HG02884 (cell line): ENCODE measurements around the gene HBEGF.
"Not testable (repeated sequence)": the region's sequence is repeated elsewhere in the genome, so short reads cannot be mapped to it uniquely, and the experiment has no call there.

Source experiments
- ATAC-seq: cut with Tn5 transposase; IDR thresholded peaks from one replicate; pipeline ENCODE4 v1.9.1; 2021; ENCODE audit warnings: mild to moderate bottlenecking, moderate library complexity; ENCODE audit not compliant: unreplicated experiment

Gene HBEGF

DNA sequence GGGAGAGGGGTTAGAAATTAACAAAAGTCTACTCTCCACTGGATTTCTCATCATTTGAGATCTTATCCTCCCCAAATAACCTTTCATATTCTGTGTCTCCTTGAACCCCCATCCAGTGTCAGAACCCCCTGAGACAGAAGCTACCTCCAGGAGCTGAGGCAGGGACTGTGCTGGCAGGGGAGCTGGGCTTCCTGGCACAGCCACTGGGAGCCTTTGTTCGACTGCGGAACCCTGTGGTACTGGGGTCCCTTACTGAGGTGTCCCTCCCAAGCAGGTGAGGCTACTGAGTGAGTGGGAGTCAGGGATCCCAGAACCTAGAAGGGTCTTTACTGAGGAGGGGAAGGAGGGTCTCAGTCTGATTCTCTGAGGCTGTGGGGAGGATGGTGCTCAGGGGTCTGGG is 15.5 kb upstream of the HBEGF start:
- ATAC-seq = no peak

DNA sequence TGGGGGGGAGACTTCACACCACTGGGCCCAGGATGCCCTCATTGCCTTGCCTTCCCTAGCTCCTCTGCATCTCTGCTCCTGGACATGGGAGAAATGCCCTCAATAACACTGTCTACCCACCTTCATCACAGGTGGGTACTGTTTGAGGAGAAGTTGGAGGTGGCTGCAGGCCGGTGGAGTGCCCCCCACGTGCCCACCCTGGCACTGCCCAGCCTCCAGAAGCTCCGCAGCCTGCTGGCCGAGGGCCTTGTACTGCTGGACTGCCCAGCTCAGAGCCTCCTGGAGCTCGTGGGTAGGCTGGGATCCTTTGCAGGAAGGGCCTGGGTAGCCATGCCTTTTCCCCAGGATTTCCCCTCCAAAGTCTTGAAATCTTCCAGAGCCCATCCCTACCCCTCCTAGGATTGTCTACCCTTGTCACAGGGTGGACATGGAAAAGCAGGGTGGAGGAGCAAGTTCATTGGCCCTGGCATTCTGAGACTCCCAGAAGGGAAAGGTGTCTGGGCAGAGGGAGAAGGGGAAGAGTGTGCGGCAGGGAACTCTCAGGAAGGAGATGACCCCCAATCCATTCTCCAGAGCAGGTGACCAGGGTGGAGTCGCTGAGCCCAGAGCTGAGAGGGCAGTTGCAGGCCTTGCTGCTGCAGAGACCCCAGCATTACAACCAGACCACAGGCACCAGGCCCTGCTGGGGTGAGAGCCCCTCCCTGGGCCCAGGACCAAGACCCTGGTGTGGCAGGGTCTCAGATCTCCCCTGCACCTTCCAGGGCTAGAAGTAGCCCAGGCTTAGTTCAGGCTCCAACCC is 14.5 kb upstream of the HBEGF start:
- no peak for ATAC-seq

DNA sequence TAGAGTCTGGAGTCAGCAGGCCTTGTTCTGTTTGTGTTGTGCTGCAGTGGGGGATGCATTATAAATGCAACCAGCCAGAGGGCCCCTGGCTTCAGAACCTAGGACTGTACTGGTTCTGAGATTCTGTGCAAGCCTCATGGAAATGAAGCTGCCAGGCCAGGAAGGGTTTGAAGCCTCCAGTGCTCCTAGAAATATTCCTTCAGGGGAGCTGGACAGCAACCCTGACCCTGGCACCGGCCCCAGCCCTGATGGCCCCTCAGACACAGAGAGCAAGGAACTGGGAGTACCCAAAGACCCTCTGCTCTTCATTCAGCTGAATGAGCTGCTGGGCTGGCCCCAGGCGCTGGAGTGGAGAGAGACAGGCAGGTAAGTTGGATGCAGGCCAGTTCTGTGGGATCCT is 13.7 kb upstream of the HBEGF start, which contains the start of gene SLC4A9:
TSS of gene SLC4A9 (plus strand) at position 94 of the 400 bp plus-strand sequence. CDS start at position 137, 43 bp downstream.
- ATAC-seq = no peak

DNA sequence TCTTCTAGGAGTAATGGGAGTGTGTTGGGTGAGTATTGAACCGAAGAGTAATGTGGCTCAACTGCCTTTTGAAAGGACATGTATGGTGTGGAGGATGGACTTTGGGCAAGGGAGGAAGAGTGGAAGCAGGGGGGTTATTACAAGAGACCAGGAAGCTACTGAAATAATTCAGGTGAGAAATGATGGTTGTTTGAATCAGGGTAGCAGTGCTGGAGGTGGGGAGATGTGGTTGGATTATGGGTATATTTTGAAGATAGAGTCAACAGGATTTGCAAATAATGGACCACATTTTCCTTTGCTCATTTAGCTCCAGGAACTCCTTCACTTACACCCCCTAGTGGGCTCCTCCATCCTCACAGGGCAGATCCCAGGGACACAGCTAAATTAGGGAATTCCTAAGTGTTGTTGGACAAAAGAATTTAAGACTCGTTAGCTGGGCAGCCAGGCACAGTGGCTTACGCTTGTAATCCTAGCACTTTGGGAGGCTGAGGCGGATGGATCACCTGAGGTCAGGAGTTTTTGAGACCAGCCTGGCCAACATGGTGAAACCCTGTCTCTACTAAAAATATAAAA is 12.4 kb upstream of the HBEGF start:
- ATAC-seq = no peak

DNA sequence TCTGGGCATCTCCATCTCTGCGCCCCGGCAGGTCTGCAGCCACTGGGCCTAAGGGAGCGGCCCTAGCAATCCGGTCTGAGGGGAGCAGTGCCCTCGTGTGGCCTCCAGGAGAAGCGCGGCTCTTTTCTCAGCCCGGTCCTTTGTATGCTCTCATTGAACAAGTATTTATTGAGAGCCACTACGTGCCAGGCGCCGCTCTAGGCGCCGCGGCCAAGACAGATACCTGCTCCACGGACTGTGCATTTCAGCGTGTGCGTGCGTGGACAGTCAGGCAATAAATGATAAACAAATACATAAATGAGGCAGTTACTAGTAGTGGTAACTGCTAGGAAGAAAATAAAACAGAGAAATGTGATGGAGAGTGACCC is 11.3 kb upstream of the HBEGF start:
- peak; percentile 95 for ATAC-seq

DNA sequence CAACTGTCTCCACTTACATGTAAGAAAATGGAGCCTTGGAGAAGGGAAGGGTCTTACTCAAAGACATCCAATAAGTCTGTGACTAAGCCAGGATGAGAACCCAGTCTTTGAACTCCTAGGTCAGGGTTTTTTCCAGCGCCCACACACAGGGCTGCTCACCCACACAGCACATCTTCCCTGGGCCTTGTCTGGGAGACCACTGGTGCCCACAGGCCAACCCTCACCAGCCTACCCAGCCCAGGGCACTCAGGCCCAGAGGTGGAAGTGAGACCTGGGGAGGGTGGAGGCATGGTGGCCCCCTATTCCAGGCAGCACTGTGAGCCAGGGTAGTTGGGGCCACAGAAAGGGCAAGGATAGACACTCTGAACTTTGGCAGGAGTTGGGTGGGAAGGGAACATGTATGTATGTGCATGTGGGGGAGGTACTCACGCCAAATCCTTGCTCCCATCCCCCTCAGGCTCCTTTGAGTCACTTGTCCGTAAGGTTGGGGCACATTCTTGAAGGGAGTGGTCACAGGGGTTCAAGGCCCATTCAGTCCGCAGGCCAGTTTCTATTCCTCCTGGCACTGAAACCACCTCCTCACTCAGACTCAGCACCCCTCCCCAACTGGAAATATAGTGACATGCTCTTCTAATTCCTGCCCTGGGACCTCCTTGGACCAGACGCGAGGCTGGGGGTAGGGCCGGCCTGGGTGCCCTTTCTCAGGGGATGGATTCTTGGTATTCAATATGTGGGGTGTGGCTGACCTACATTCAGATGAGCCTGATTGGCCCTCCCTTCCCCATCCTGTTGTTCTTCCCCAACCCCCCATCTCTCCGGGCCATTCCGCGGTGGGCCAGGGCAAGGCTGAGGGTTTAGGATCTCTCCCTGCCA is 10.7 kb upstream of the HBEGF start:
- ATAC-seq = peak; percentile 18

DNA sequence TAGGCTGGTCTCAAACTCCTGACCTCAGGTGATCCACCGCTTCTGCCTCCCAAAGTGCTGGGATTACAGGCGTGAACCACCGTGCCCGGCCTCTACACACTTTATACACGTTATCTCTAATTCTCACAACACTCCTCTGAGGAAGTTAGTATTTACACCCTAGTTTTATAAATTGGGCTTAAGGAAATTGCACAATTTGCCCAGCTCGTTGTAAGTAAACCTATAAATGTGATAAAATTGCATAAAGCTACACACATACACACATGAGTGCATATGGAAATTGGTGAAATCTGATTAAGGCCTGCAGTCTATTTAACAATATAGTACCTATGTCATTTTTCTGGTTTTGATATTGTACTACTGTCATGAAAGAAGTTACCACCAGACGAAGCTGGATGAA is 9.1 kb upstream of the HBEGF start:
- no peak for ATAC-seq

DNA sequence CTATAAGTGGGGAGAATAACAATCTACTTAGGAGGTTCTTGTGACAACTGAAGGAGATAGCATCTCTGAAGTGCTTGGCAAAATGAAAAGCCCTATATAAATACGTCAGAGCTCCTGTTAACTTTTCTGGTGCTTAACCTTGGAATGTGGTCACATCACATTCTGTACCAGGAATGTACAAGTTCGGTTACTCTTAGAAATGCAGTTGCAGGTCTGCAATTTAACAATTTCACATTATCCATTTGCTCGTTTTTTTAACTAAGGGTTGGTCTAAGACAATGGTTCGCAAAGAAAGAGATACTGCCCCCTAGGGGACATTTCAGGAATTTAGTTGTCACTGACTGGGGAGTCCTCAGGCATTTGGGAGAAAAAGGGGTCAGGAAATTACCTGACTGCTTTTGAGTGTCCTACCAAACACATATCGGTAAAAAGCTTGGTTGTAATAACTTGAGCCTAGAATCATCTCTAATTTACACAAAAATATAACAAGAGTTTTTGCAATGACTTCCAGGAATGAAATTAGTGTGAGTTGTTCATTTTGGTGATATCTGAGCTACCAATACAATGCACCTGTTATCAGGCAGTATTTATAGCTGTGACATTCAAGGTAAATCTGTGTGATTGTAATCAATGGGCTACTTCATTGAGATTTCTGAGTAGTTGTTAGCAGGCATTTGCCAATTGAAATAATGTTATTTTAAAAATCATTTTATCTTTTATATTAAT is 5.4 kb upstream of the HBEGF start:
- ATAC-seq = no peak

DNA sequence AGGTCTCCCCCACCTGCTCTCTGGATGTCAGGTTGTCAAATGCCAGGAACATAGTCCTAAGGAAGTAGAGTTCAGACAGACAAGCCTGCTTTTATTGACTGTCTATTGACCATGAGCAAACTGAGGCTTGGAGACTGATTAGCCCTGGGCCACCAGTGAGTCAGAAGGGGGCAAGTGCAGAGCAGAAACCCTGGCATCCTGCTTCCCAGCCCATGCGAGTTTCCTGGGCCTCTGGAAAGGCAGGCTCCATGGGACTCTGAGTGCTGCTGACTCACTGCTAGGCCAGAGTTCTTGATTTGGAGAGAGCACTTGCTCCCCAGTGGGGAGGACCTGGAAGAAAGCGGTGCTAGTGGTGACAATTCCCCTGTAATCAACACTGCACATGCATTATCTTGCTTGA is 2.8 kb upstream of the HBEGF start:
- ATAC-seq = no peak

DNA sequence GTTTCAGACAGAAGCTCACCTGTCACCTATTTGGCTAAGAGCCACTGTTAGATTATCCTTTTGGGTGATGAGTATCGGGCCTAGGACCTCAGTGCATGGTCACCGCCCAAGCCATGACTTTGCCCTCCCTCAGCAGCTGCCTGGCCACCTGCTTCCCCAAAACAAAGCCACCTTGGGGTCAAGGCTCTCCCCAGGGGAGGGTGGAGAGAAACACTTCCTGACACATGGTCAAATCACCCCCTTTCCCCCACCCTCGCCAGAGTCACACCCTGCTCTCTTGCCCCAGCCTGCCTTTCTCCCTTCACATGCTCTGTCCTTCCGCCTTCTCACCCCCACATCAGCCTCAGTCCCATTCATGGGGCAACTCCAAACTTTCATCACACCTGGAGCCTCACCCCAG is 1.7 kb upstream of the HBEGF start:
- no peak for ATAC-seq

DNA sequence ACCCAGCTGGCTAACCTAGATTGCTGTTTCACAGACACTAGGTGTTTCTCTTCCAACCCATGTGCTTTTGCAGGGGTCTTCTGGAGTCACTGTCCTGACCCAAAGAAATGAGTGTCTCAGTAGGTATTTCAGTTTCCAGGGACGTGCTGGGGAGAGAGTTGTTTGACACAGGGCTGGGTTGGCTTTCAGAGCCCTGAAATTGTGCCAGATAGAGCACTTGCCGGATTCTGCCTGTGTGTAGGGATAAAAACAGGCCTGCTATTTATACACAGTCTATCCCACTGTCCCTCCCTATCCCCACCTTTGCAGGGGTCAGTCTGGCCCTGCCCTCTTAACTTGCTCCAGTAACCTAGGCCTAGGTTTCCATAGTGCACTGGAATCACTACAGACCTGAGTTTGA is 957 bp upstream of the HBEGF start:
- ATAC-seq = no peak

DNA sequence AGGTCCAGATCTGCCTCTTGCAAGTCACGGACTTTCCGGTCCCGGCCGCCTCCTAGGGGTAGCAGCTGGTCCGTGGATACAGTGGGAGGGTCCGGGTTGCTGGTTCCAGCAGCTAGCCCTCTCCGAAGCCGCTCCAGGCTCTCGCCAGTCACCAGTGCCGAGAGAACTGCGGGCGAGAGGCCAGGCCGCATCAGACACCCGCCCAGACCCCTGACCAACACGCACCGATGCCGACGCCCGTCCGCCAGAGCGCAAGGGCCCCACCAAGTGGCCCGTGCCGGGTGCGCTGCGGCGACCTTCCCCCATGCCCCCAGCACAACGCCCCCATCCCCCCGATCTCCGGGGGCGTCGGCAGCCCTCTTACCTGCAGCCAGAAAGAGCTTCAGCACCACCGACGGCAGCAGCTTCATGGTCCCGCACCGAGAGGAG is 470 bp downstream of the HBEGF start:
- peak; percentile 15 for ATAC-seq

DNA sequence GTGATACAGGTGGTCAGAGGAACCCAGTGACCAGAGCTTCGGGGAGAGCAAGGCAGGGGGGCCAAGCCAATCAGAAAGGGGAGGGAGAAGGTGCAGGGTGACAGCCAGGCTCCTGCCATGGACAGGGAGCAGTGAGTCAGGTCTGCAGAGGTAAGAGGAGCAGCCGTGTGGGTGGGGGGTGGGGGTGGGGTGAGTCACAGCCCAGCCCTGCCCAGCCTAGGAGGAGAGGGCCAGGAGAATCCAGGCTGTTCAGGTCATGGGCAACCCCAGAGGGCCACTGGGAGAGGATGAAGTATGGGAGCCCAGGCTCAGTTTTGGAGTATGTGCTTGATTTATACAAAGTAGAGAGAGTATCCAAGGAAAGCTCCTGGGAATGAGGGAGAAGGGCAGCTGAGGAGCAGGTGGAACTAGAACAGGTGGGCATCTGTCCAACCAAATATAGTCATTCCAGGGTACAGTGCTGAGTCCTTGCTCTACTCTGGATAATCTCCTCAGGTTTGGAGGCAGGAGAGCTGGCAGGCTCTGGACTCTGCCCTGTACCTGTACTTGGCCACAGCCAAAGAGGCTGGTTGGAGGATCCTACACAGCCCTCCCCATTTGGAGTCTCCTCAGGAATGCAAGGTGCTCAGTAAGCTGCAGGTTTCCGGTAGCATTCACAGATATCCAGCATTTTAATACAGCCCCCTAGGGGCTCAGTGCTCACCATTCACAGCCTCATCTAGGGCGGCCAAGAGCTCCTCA is 1.6 kb downstream of the HBEGF start:
- no peak for ATAC-seq

DNA sequence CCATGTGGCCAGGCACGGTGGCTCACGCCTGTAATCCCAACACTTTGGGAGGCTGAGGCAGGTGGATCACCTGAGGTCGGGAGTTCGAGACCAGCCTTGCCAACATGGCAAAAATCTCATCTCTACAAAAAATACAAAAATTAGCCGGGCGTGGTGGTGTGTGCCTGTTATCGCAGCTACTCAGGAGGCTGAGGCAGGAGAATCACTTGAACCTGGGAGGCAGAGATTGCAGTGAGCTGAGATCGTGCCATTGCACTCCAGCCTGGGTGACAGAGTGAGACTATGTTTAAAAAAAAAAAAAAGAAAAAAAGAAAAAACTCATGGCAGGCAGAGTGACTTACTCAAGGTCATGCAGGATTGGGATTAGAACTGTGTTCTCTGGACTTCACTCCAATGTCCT is 2.6 kb downstream of the HBEGF start:
- ATAC-seq = not testable (repeated sequence)

DNA sequence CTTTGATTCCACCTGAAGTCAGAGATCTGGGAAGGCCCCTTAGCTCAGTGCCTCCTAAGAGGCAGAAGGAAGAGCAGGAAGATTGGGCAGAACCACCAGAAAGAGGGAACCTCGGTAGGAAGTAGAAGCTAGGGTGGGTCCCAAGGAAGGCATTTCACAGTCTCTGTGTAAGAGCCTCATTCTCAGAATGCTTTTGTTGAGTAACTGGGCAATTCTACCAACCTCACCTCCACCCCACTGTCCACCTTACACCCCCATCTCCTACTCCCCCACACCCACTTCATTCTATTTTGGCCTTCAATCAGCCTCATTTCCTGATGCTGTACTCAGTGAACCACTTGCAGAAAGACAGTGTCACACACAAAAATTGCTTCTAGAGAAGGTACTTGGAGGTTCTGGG is 3.5 kb downstream of the HBEGF start:
- no peak for ATAC-seq

DNA sequence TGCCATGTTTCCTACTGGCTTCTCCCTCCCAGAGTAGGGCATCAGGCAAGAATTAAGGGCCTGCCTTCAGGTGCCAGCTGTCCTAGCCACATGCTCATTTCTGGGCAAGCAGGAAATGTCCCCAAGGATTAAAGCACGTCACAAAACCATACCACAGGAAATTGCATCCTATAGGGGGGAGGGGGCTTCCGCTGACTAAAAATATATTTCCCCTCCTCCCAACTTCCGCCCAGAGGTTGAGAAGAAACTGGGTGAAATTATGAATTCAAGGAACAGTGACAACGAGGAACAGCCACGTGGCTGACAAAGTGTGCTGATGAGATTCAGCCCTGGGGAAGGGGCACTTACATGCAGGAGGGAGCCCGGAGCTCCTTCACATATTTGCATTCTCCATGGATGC is 4.1 kb downstream of the HBEGF start:
- no peak for ATAC-seq

DNA sequence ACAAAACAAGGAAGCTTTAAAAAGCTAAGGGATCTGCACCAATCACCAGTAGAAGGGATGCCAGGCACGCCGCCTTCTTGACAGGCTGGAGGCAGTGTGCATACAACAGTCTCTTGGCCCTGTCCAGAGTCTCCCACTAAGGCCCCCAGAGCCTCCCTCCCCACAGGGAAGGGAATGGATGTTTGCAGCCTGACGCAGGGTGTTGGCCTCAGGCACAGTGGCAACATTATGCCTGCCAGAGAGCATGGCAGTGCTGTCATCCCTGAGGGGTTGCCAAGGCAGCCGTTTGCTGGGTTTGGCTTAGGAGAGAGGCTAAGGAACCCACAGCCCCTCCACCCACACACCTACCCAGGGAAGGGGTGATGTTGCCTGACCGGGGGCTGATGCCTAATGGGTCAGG is 4.8 kb downstream of the HBEGF start:
- ATAC-seq = no peak

DNA sequence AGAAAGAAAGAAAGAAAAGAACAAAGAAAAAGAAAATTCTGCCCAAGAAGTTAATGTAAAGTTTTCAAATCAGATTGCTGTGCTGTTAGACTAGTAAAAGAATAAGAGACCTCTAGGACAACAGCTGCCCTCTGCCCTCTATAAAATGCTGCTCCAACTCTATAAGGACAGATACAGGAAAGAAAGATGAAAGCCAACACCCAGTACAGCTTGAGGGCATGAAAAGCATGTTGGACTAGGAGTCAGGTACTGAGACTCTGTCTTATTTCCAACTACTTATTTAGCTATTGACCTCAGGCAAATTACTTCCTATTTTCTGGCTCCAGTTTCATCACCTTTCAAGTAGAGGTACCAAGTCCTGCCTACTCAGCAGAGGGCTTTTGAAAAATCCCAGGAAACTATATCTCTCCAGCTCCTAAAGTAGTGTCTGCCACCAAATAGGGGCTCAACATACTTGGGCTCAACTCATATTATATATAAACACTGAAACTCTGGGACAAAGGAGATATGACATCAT is 5.7 kb downstream of the HBEGF start:
- no peak for ATAC-seq

DNA sequence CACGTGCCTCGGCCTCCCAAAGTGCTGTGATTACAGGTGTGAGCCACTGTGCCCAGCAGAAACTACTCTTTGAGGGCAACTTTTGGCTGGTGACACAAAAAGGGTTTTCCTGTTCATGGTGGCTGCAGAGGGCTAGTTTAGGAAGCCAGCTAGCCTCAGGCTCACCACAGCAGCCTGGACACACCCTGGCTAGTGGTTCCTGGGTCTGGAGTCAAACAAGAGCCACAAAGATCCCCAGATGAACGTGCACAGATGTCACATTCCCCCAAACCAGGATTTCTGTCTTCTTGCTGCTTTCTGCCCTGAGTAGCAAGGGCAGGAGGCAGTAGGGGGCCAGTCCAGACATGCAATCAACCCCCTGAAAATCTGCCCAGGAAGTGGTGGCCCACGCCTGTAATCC is 6.8 kb downstream of the HBEGF start:
- ATAC-seq = no peak

DNA sequence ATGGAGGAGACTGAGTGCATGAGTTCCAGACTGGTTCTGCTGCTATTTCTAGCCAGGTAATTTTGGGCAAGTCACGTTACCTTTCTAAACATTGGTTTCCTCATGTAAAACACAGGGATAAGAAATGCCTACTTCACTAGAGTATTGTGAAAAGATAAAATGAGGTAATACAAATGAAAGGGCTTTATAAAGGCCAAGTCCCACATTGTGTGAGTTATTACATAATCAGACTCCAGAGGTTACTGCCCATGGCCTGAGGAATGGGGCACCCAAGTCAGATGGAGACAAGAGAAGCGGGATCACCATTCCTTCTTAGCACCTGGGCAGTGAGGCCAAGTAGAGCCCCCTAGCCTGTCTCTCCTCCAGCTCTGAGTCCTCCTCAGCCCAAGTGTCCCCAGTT is 7.5 kb downstream of the HBEGF start:
- no peak for ATAC-seq
